ENCODE measurements around the gene HHIPL2.

DNA sequence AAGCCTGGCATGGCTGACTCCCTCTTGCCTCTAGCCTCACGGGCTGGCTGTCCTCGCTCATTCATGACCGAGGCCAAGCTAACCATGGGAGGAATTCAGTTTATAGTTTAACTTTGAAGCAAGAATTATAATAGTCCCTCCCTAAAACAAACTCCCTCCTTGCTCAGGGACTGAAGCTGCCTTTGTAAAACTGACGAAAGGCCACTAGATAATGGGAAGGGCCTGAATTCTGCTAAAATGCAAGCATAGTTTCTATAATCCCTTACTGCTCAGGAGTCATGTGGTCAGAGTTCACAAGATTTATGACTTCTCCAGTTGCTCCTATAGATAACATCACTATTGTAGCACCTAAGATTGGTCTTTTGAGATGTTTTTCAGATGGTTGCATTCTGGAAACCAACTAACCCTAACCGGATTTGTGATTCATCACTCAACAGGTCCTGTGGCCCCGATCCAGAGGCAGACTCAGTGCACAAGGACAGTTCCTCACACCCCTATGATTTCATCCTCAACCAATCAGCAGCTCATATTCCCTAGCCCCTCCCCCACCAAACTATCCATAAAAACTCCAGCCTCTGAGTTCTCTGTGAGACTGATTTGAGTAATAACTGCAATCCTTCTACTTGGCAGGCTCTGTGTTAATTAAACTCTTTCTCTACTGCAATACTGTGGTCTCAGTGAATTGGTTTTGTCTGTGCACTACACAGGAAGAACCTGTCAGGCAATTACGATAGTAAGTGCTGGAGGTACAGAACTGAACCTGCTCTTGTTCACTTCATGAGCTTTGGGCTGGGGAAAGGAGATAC is 26.4 kb downstream of the HHIPL2 start:
- TF ChIP-seq, protein P1, sequence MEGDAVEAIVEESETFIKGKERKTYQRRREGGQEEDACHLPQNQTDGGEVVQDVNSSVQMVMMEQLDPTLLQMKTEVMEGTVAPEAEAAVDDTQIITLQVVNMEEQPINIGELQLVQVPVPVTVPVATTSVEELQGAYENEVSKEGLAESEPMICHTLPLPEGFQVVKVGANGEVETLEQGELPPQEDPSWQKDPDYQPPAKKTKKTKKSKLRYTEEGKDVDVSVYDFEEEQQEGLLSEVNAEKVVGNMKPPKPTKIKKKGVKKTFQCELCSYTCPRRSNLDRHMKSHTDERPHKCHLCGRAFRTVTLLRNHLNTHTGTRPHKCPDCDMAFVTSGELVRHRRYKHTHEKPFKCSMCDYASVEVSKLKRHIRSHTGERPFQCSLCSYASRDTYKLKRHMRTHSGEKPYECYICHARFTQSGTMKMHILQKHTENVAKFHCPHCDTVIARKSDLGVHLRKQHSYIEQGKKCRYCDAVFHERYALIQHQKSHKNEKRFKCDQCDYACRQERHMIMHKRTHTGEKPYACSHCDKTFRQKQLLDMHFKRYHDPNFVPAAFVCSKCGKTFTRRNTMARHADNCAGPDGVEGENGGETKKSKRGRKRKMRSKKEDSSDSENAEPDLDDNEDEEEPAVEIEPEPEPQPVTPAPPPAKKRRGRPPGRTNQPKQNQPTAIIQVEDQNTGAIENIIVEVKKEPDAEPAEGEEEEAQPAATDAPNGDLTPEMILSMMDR (IDR thresholded peaks at IDR 0.05), result no peak
- no peak for TF ChIP-seq ZFX (IDR thresholded peaks at IDR 0.05; ENCODE audit: borderline replicate concordance)

All from 22Rv1 (cell line).